ENCODE measurements around the gene MLC1. TPM values are rescaled to one million over a fixed set of nuclear protein-coding genes. Genes with fewer than 3 reads are reported as not detected.

MLC1 gene
- total RNA-seq, 1 donor from 2014 or later, result not detected

- no peaks in the 10 kb centered on the region for H3K4me1 Mint-ChIP-seq (ENCODE audit: low read depth)
- H3K9me3 Mint-ChIP-seq, result peaks cover 9% of the 10 kb centered on the region
- no peak for DNase-seq (ENCODE audit: low spot score)
- intact Hi-C loops (cut with micrococcal nuclease), result no loop called here
- H3K4me3 Mint-ChIP-seq, result no peak overlapping the region
- no peaks in the 10 kb centered on the region for H3K36me3 Mint-ChIP-seq (ENCODE audit: low read depth)
- H3K27ac Mint-ChIP-seq, result no peak overlapping the region
- H3K27me3 Mint-ChIP-seq (ENCODE audit: insufficient read depth), result peaks cover 13% of the 10 kb centered on the region
Observed at GRCh38 chr22:50057278-50058060, 27.8 kb downstream of the MLC1 start.

GRCh38 chr22:50056214-50056972, 28.8 kb downstream of the MLC1 start:
- H3K9me3 Mint-ChIP-seq, result peaks cover 12% of the 10 kb centered on the region
- no peak for DNase-seq (ENCODE audit: low spot score)
- H3K27me3 Mint-ChIP-seq (ENCODE audit: insufficient read depth), result peaks cover 13% of the 10 kb centered on the region
- H3K4me3 Mint-ChIP-seq, result no peak overlapping the region
- intact Hi-C loops (cut with micrococcal nuclease), result no loop called here
- no peaks in the 10 kb centered on the region for H3K4me1 Mint-ChIP-seq (ENCODE audit: low read depth)
- no peak overlapping the region for H3K27ac Mint-ChIP-seq
- no peaks in the 10 kb centered on the region for H3K36me3 Mint-ChIP-seq (ENCODE audit: low read depth)

GRCh38 chr22:50053861-50054260, 31.4 kb downstream of the MLC1 start:
- no peak overlapping the region for H3K4me3 Mint-ChIP-seq
- no peak overlapping the region for H3K27ac Mint-ChIP-seq
- H3K4me1 Mint-ChIP-seq (ENCODE audit: low read depth), result no peaks in the 10 kb centered on the region
- no peak for DNase-seq (ENCODE audit: low spot score)
- intact Hi-C loops (cut with micrococcal nuclease), result no loop called here
- peaks cover 12% of the 10 kb centered on the region for H3K9me3 Mint-ChIP-seq
- H3K27me3 Mint-ChIP-seq (ENCODE audit: insufficient read depth), result peaks cover 3% of the 10 kb centered on the region
- H3K36me3 Mint-ChIP-seq (ENCODE audit: low read depth), result no peaks in the 10 kb centered on the region

- Mint-ChIP-seq H3K9me3 (peaks cover 12% of the 10 kb centered on the region), H3K27ac (no peak overlapping the region), H3K36me3 (ENCODE audit: low read depth) (no peaks in the 10 kb centered on the region), H3K27me3 (ENCODE audit: insufficient read depth) (no peaks in the 10 kb centered on the region), H3K4me1 (ENCODE audit: low read depth) (no peaks in the 10 kb centered on the region), H3K4me3 (no peak overlapping the region)
- DNase-seq (ENCODE audit: low spot score), result no peak
- intact Hi-C loops (cut with micrococcal nuclease), result no loop called here
Observed at GRCh38 chr22:50051930-50052329, 33.3 kb downstream of the MLC1 start.

GRCh38 chr22:50049299-50050195, 35.7 kb downstream of the MLC1 start:
- Mint-ChIP-seq H3K4me1 (ENCODE audit: low read depth) (no peaks in the 10 kb centered on the region), H3K4me3 (no peak overlapping the region), H3K27me3 (ENCODE audit: insufficient read depth) (peaks cover 3% of the 10 kb centered on the region), H3K27ac (no peak overlapping the region), H3K36me3 (ENCODE audit: low read depth) (no peaks in the 10 kb centered on the region), H3K9me3 (peaks cover 12% of the 10 kb centered on the region)
- intact Hi-C loops (cut with micrococcal nuclease), result no loop called here
- no peak for DNase-seq (ENCODE audit: low spot score)

- DNase-seq (ENCODE audit: low spot score), result no peak
- H3K27ac Mint-ChIP-seq, result no peak overlapping the region
- peaks cover 6% of the 10 kb centered on the region for H3K27me3 Mint-ChIP-seq (ENCODE audit: insufficient read depth)
- no peaks in the 10 kb centered on the region for H3K36me3 Mint-ChIP-seq (ENCODE audit: low read depth)
- no peak overlapping the region for H3K4me3 Mint-ChIP-seq
- peaks cover 8% of the 10 kb centered on the region for H3K9me3 Mint-ChIP-seq
- H3K4me1 Mint-ChIP-seq (ENCODE audit: low read depth), result no peaks in the 10 kb centered on the region
- intact Hi-C loops (cut with micrococcal nuclease), result no loop called here
Observed at GRCh38 chr22:50048836-50049235, 36.4 kb downstream of the MLC1 start.

GRCh38 chr22:50048061-50048765, 37.0 kb downstream of the MLC1 start:
- Mint-ChIP-seq H3K9me3 (peaks cover 4% of the 10 kb centered on the region), H3K36me3 (ENCODE audit: low read depth) (no peaks in the 10 kb centered on the region), H3K4me3 (no peak overlapping the region), H3K4me1 (ENCODE audit: low read depth) (no peaks in the 10 kb centered on the region), H3K27ac (no peak overlapping the region), H3K27me3 (ENCODE audit: insufficient read depth) (peaks cover 6% of the 10 kb centered on the region)
- no peak for DNase-seq (ENCODE audit: low spot score)
- intact Hi-C loops (cut with micrococcal nuclease), result no loop called here

GRCh38 chr22:50047346-50047745, 37.9 kb downstream of the MLC1 start:
- Mint-ChIP-seq H3K4me1 (ENCODE audit: low read depth) (no peaks in the 10 kb centered on the region), H3K27me3 (ENCODE audit: insufficient read depth) (peaks cover 6% of the 10 kb centered on the region), H3K36me3 (ENCODE audit: low read depth) (no peaks in the 10 kb centered on the region), H3K4me3 (no peak overlapping the region), H3K9me3 (peaks cover 2% of the 10 kb centered on the region), H3K27ac (no peak overlapping the region)
- no peak for DNase-seq (ENCODE audit: low spot score)
- intact Hi-C loops (cut with micrococcal nuclease), result no loop called here

GRCh38 chr22:50046481-50047245, 38.6 kb downstream of the MLC1 start:
- peaks cover 6% of the 10 kb centered on the region for H3K27me3 Mint-ChIP-seq (ENCODE audit: insufficient read depth)
- no peak for DNase-seq (ENCODE audit: low spot score)
- intact Hi-C loops (cut with micrococcal nuclease), result no loop called here
- H3K27ac Mint-ChIP-seq, result no peak overlapping the region
- H3K4me3 Mint-ChIP-seq, result no peak overlapping the region
- no peaks in the 10 kb centered on the region for H3K36me3 Mint-ChIP-seq (ENCODE audit: low read depth)
- H3K4me1 Mint-ChIP-seq (ENCODE audit: low read depth), result no peaks in the 10 kb centered on the region
- no peaks in the 10 kb centered on the region for H3K9me3 Mint-ChIP-seq

GRCh38 chr22:50046019-50046415, 39.2 kb downstream of the MLC1 start:
- Mint-ChIP-seq H3K27ac (no peak overlapping the region), H3K9me3 (no peaks in the 10 kb centered on the region), H3K4me1 (ENCODE audit: low read depth) (no peaks in the 10 kb centered on the region), H3K4me3 (no peak overlapping the region), H3K36me3 (ENCODE audit: low read depth) (no peaks in the 10 kb centered on the region), H3K27me3 (ENCODE audit: insufficient read depth) (peaks cover 6% of the 10 kb centered on the region)
- intact Hi-C loops (cut with micrococcal nuclease), result no loop called here
- no peak for DNase-seq (ENCODE audit: low spot score)

- no peak for DNase-seq (ENCODE audit: low spot score)
- intact Hi-C loops (cut with micrococcal nuclease), result no loop called here
- Mint-ChIP-seq H3K4me1 (ENCODE audit: low read depth) (no peaks in the 10 kb centered on the region), H3K27me3 (ENCODE audit: insufficient read depth) (peaks cover 6% of the 10 kb centered on the region), H3K9me3 (no peaks in the 10 kb centered on the region), H3K27ac (no peak overlapping the region), H3K36me3 (ENCODE audit: low read depth) (no peaks in the 10 kb centered on the region), H3K4me3 (no peak overlapping the region)
Observed at GRCh38 chr22:50045211-50046018, 39.8 kb downstream of the MLC1 start.
